Stimulated activated naive B cell treated with anti-CD40 and anti-IgM and Interleukin-4, amounts not matched to agents 10 μg/mL and 1 μg/mL and 100 μg/mL, for 72 hours (primary cell): ENCODE results near the gene PPP2R3A.

Source experiments
- ATAC-seq, 2 donors: fragments of 150-1000 bp; cut with Tn5 transposase; replicated peaks; 2 replicates each; pipeline ENCODE4 v1.10.0; 2021; ENCODE audit warnings: moderate library complexity in 1 of 2
- DNase-seq: peaks from one replicate; pipeline ENCODE4 v3.0.0; 2021
- H3K27ac Mint-ChIP-seq: one replicate; pipeline ENCODE4 v1.8.0; 2022; ENCODE audit warnings: mild to moderate bottlenecking, mixed read lengths
- H3K27me3 Mint-ChIP-seq, 2 donors: one replicate each; pipeline ENCODE4 v1.8.0; 2022; ENCODE audit warnings: mixed read lengths in 2 of 2
- H3K36me3 Mint-ChIP-seq, 2 donors: one replicate each; pipeline ENCODE4 v1.8.0; 2022; ENCODE audit warnings: mixed read lengths in 2 of 2, mild to moderate bottlenecking in 1 of 2
- H3K4me1 Mint-ChIP-seq, 2 donors: one replicate each; pipeline ENCODE4 v1.8.0; 2022; ENCODE audit warnings: mixed read lengths in 2 of 2, mild to moderate bottlenecking in 1 of 2
- H3K4me3 Mint-ChIP-seq, 2 donors: one replicate each; pipeline ENCODE4 v1.8.0; 2022; ENCODE audit warnings: mild to moderate bottlenecking in 2 of 2, mixed read lengths in 2 of 2, moderate library complexity in 1 of 2
- H3K9me3 Mint-ChIP-seq, 2 donors: one replicate each; pipeline ENCODE4 v1.8.0; 2022; ENCODE audit warnings: mixed read lengths in 2 of 2, mild to moderate bottlenecking in 1 of 2

The PPP2R3A gene

DNA sequence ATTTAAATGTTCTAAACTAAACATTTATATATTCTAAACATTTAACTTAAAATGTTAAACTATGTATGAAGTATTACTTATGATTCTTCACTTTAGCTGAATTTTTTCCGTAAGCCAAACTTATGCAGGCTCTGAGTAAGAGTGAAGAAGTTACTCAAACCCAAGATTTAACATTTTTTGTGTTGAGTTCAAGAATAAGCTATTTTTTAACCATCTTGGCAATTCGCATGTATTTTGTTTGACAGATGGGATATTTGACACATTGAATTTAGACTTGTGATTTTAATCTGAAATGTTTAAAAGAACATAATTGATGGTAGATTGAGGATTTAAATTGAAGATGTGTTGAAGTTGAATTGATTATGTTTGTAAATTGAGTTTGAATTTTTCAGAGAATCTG lies 14.6 kb upstream of the PPP2R3A start:
- H3K27ac Mint-ChIP-seq: no peak overlapping the region
- H3K27me3 Mint-ChIP-seq: peaks cover 0 to 4% of the 10 kb centered on the region in 2 donors
- H3K4me3 Mint-ChIP-seq: no peak overlapping the region
- ATAC-seq (no peak), DNase-seq (no peak)
- no peaks in the 10 kb centered on the region for H3K4me1 Mint-ChIP-seq
- H3K36me3 Mint-ChIP-seq: no peaks in the 10 kb centered on the region
- peaks cover 4 to 8% of the 10 kb centered on the region in 2 donors for H3K9me3 Mint-ChIP-seq

DNA sequence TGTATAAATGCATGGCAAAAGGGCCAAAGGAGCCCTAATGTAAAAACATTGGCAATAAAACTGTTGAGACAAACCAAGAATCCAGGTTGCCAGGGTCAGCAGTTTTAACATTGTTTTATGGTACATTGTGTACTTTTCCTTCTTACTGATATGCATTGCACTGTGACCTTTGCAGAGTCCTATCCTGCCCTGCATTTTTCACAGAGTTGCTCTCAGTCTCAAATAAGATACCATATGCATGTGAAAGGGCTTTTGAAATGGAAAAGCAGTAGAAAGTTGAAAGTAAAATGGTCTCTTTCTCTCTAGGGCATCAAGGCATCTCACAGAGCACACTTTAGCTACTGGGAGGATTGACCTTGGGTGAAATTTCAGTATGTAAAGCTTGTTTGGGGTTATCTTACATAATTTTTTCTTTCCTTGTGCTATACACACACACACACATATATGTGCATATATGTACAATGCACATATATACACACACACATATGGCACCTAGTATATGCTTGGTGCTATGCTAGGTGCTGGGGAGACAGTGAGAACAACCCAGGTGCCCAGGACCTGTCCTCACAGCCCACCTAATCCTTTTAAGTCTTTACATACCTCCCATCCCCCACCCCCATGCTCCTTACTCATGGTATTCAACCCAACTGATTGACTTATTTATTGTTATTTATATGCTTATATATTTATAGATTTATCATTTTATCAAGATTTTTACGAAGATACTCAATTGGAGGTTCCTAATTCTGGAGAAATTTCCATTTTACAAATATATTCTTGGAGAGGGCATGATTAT lies 1.2 kb upstream of the PPP2R3A start:
- no peak for DNase-seq
- peak overlapping the region in 1 of 2 donors; percentile 89 for H3K4me3 Mint-ChIP-seq
- H3K9me3 Mint-ChIP-seq: peaks cover 12 to 22% of the 10 kb centered on the region in 2 donors
- H3K27me3 Mint-ChIP-seq: peaks cover 27 to 36% of the 10 kb centered on the region in 2 donors
- no peak overlapping the region for H3K27ac Mint-ChIP-seq
- no peak for ATAC-seq
- H3K36me3 Mint-ChIP-seq: no peaks in the 10 kb centered on the region
- H3K4me1 Mint-ChIP-seq: peaks cover 0 to 1% of the 10 kb centered on the region in 2 donors

DNA sequence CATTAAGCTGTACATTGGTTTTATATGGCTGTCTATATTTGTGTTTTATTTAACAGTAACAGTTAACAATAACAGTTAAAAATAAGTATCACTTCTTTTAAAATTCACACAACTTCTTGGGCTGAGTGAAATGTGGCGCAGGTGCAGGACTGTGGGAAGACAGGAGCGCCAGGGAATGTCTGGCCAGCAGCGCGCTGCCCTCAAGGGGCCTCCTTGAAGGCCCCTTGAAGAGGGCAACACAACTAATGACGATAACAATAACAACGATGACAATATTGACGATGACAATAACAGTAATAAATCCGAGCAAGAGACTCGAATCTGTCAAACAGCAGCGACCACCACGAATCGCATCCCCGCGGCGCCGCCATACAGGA lies 411 bp upstream of the PPP2R3A start:
- H3K9me3 Mint-ChIP-seq: peaks cover 10 to 18% of the 10 kb centered on the region in 2 donors
- peaks cover under 1 to 1% of the 10 kb centered on the region in 2 donors for H3K4me1 Mint-ChIP-seq
- ATAC-seq (no peak), DNase-seq (no peak)
- no peaks in the 10 kb centered on the region for H3K36me3 Mint-ChIP-seq
- H3K4me3 Mint-ChIP-seq: peak overlapping the region; percentile 60 to 89
- peaks cover 31 to 42% of the 10 kb centered on the region in 2 donors for H3K27me3 Mint-ChIP-seq
- H3K27ac Mint-ChIP-seq: peak overlapping the region; percentile 59

DNA sequence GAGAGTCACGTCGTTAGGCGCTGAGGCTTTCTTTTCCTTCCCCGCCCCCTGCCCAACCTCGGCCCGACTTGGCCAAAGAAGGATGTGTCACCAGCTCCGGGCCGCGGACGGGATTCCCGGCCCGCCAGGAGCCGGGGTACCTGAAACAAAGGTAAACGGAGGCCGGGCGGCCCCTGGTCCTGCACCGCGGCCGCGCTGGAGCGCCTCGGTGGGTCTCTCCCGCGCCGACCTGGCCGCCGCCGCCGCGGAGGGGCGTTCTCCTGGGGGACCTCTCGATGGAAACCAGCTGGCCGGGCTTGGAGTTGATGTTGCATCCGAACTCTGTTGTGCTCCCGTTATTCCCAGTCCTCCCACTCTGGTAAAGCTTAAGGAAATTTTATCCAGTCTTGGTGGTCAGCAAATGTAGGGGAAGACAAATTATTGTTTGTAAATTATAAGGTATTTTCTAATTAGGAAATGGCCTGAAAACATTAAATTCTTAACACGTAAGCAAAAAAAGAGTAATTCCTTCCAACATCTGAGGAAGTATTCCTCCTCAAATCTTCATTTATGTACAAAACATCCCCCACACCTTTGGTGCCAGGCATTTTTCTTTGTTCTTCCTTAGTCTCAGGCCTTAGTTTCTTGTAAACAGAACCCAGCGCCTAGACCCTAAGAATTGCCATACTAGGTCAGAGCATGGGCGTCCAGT lies 888 bp downstream of the PPP2R3A start:
- H3K27ac Mint-ChIP-seq: no peak overlapping the region
- no peaks in the 10 kb centered on the region for H3K36me3 Mint-ChIP-seq
- peaks cover 3 to 6% of the 10 kb centered on the region in 2 donors for H3K4me1 Mint-ChIP-seq
- peaks cover 2 to 12% of the 10 kb centered on the region in 2 donors for H3K9me3 Mint-ChIP-seq
- peaks cover 36 to 48% of the 10 kb centered on the region in 2 donors for H3K27me3 Mint-ChIP-seq
- no peak for DNase-seq
- peak; percentile 2 for ATAC-seq
- peak overlapping the region; percentile 43 to 89 for H3K4me3 Mint-ChIP-seq

DNA sequence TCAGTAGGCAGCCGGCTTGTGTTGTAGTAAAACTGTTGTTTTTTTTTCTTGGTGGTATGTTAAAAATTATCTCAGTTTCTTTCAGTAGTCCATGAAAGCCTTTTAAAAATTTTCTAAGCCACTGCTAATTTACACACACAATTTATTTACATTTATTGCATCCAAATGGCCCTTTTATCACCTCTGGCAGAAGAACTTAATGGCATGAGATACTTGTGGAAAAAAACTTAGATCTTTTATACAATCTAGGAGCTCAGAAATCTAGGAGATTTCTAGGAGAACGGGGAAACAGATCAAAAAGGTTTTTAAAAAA lies 1.4 kb downstream of the PPP2R3A start:
- Mint-ChIP-seq H3K4me1 (peaks cover 3 to 6% of the 10 kb centered on the region in 2 donors), H3K4me3 (peak overlapping the region in 1 of 2 donors; percentile 89), H3K36me3 (no peaks in the 10 kb centered on the region), H3K9me3 (peaks cover 0 to 7% of the 10 kb centered on the region in 2 donors), H3K27me3 (peaks cover 36 to 48% of the 10 kb centered on the region in 2 donors), H3K27ac (no peak overlapping the region)
- DNase-seq: no peak
- ATAC-seq: no peak

DNA sequence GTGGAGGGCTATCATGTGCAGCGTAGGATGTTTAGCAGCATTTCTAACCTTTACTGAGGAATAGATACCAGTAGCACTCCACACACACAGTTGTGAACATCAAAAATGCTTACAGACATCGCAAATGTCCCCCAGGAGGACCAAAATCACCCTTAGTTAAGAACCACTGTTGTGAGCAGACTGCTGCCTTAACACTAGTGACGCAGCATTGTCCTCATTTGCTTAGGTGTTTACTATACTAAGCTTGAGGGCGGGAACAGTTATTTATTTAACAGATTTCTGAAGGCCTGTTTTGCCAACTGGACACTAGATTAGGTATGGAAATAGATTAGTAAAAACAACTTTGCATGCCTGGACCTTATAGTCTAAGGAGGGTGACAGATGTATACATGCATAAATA lies 2.3 kb downstream of the PPP2R3A start:
- Mint-ChIP-seq H3K27me3 (peaks cover 36 to 48% of the 10 kb centered on the region in 2 donors), H3K36me3 (no peaks in the 10 kb centered on the region), H3K4me3 (no peak overlapping the region), H3K27ac (no peak overlapping the region), H3K9me3 (peaks cover 0 to 4% of the 10 kb centered on the region in 2 donors), H3K4me1 (peaks cover 3 to 6% of the 10 kb centered on the region in 2 donors)
- DNase-seq (no peak), ATAC-seq (no peak)

DNA sequence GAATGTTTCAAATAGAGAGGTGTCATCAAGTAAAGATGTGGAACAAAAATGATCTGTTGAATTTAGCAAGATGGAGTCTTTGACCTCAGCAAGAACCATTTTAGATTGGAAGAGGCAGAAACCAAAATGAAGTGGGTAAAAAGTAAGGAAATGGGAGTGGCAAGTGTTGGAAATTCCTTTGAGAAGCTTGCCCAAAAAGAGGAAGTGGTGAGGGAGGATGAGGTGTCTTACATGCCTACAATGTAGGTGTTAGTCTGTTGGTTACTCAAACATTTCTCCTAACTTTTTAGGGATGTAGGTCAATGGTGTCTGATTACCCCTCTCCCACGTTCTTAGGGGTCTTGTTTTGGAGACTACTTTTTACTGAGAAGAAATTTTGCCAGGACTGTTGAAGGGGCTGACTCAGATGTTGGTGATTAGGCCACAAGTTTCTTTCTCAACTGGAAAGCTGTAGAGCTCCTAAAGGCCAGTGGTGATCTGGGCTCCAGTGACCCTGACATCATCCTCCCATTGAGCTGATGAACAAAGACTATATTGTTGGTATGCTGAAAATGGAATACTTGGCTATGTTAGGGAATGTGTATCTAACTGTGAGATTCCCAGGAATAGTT lies 5.1 kb downstream of the PPP2R3A start:
- Mint-ChIP-seq H3K4me1 (peaks cover 1 to 11% of the 10 kb centered on the region in 2 donors), H3K4me3 (no peak overlapping the region), H3K9me3 (peaks cover 0 to 4% of the 10 kb centered on the region in 2 donors), H3K36me3 (no peaks in the 10 kb centered on the region), H3K27ac (no peak overlapping the region), H3K27me3 (peaks cover 30 to 48% of the 10 kb centered on the region in 2 donors)
- ATAC-seq (no peak), DNase-seq (no peak)

DNA sequence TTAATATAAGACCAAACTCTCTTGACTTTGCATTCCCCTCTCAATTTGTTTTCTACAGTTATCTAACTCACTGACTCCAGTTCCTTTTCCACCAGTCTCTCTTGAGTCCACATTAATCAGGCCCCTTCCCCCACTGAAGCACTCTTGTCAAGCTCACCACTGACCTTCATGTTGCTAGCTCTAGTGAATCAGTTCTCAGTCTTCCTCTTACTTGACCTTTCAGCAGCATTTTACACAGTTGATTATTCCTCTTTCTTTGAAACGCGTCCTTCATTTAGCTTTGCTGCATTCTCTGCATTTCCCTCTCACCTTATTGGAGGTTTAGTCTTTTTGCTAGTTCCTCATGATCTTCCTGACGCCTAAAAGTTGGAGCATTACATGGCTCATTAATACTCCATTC lies 8.3 kb downstream of the PPP2R3A start:
- H3K27ac Mint-ChIP-seq: no peak overlapping the region
- ATAC-seq (peak in 1 of 2 donors; percentile 33), DNase-seq (no peak)
- no peaks in the 10 kb centered on the region for H3K36me3 Mint-ChIP-seq
- H3K27me3 Mint-ChIP-seq: peaks cover 14 to 25% of the 10 kb centered on the region in 2 donors
- H3K4me1 Mint-ChIP-seq: peaks cover 1 to 11% of the 10 kb centered on the region in 2 donors
- no peak overlapping the region for H3K4me3 Mint-ChIP-seq
- peaks cover 0 to 4% of the 10 kb centered on the region in 2 donors for H3K9me3 Mint-ChIP-seq

DNA sequence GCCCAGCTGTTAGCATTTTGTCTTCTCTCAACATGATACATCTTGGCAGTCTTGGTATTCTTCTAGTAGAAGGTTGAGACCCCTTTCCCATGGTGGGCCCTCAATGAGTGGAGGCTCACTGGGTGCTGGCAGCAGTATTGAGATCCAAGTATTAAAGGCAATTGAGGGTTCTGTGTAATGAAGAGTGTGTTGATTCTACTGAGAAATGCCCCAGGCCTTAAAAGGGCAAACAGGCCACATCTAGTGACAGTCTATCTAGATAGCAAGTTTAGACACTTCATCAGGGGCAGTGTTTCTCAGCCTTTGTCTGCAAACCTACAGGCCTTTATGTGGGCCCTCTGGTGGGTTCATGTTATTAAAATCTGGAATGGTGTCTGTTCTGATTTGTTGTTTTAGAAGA lies 9.5 kb downstream of the PPP2R3A start:
- Mint-ChIP-seq H3K4me3 (no peak overlapping the region), H3K4me1 (peaks cover 1 to 11% of the 10 kb centered on the region in 2 donors), H3K36me3 (no peaks in the 10 kb centered on the region), H3K9me3 (peaks cover 0 to 3% of the 10 kb centered on the region in 2 donors), H3K27me3 (peaks cover 6 to 22% of the 10 kb centered on the region in 2 donors), H3K27ac (no peak overlapping the region)
- ATAC-seq (no peak), DNase-seq (no peak)

DNA sequence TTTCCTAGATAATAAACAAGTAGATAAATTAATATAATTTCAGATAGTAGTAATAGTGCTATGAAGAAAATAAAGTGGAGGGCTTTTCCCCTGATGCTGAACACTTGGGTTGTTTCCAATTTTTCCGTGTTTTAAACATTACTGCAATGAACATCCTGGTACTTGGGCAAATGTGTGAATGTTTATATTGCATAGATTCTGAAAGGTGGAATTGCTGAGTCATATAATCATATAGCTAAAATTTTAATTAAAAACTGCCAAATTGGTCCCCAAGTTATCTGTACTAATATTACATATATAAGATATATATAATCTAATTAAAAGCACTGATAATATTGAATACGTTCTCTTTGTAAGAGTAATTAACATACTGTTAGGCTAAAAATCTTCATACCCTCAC lies 10.0 kb downstream of the PPP2R3A start:
- H3K4me1 Mint-ChIP-seq: peaks cover 0 to 7% of the 10 kb centered on the region in 2 donors
- ATAC-seq: no peak

DNA sequence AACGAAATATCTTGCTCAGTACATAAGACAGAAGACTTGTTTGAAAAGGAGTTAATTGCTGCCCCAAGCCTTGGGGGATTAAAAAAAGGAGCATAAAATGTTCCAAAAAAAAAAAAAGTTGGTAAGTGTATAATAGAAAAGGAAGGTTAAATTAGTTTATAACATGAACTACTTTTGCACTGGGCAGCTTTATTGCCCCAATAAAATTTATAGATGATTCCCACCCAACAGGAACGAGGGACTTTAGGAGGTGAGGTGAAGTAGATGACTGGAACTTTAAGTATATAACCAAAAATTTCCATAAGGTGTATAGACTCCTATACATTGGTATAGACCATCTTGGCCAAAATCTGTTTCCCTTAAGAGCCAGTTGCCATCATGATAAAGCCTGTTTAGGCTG lies 14.8 kb downstream of the PPP2R3A start:
- no peak overlapping the region for H3K27ac Mint-ChIP-seq
- ATAC-seq: no peak

More for the DNA sequence above, 10.0 kb downstream of the PPP2R3A start:
- H3K9me3 Mint-ChIP-seq: no peaks in the 10 kb centered on the region
- no peak for DNase-seq
- peaks cover under 1 to 19% of the 10 kb centered on the region in 2 donors for H3K27me3 Mint-ChIP-seq
- H3K27ac Mint-ChIP-seq: no peak overlapping the region
- no peak overlapping the region for H3K4me3 Mint-ChIP-seq
- H3K36me3 Mint-ChIP-seq: no peaks in the 10 kb centered on the region

DNA sequence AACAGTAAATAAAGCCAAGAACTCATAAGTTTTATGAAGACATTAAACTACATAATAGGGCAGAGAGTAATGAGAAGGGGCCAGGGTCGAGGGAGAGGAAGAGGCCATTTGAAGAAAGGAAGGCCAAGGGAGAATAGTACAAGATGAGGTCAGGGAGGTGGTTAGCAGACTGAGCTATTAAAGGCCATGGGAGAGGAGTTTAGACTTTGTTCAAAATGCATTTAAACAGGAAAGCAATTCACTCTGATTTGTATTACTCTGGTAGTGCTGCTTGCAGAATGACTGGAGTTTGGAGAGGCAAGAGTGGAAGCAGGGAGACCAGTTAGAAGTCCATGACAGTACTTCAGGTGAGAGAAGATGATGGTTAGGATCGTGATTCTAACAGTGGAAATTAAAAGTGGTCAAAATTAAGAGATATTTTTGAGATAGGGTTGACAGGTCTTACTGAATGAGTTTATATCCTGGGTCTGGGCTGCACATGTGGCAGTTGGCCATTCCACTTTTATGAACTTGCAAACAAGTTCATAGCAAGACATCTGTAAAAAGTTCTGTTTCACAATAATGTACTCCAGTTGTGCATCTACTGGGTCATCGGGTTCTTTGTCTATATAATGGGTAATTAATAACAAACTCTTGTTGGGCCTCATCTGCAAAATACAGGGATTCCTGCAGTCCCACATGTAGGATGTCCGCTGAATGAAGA lies 16.3 kb downstream of the PPP2R3A start:
- ATAC-seq: no peak
- H3K36me3 Mint-ChIP-seq: no peaks in the 10 kb centered on the region
- no peaks in the 10 kb centered on the region for H3K4me1 Mint-ChIP-seq
- no peak overlapping the region for H3K4me3 Mint-ChIP-seq
- H3K27ac Mint-ChIP-seq: no peak overlapping the region
- peaks cover 8 to 21% of the 10 kb centered on the region in 2 donors for H3K27me3 Mint-ChIP-seq
- no peaks in the 10 kb centered on the region for H3K9me3 Mint-ChIP-seq
- no peak for DNase-seq

More for the DNA sequence above, 14.8 kb downstream of the PPP2R3A start:
- H3K9me3 Mint-ChIP-seq: no peaks in the 10 kb centered on the region
- no peaks in the 10 kb centered on the region for H3K4me1 Mint-ChIP-seq
- no peak for DNase-seq
- H3K27me3 Mint-ChIP-seq: peaks cover 8 to 21% of the 10 kb centered on the region in 2 donors
- no peak overlapping the region for H3K4me3 Mint-ChIP-seq
- no peaks in the 10 kb centered on the region for H3K36me3 Mint-ChIP-seq

DNA sequence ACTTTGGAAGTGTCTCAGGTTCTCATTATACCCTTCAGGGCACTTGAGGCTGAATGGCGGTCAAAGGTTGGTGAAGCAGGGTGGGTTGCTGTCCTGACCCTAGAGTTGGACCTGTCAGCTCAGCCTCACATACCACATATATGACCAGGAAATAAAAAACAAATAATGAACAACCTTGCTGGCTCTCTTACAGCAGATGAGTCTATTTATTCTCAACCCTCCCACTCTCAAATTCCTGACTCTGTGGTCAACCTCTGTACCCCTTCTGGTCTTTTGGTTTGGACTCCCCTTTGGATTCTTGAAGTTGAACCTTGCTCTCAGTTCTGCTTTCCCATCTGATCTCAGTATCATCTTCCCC lies 16.9 kb downstream of the PPP2R3A start:
- Mint-ChIP-seq H3K4me1 (no peaks in the 10 kb centered on the region), H3K9me3 (no peaks in the 10 kb centered on the region), H3K27me3 (peaks cover 8 to 21% of the 10 kb centered on the region in 2 donors), H3K27ac (no peak overlapping the region), H3K36me3 (no peaks in the 10 kb centered on the region), H3K4me3 (no peak overlapping the region)
- DNase-seq (no peak), ATAC-seq (no peak)

DNA sequence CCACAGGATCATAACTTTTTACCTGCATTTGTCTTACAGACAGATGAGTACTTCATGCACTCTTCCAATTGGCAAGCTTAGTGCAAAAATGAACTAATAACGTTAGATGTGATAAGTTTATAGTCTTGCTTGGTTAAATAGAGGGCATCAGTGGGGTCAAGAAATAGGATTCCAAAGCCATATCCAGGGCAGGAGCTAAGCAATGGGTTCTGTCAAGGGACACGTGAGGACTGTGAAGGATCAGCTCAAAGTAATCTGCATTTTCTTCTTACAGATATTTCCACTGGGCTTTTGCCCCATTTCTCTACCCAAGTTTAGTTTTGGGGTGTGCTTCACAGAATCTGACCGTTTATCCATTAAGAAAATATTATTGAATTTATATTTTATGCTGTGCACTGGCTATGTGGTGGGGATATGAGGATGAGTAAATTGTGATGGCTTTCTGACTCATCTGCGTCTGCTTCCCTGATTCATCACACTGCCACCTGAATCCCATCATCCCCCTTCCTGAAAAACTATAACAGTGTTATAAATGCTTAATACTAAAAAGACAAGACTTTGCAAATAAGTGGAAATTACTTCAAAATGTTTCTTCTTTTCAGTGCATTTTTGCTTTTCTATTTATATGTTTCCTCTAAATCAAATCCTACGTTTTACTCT lies 17.5 kb downstream of the PPP2R3A start:
- H3K36me3 Mint-ChIP-seq: no peaks in the 10 kb centered on the region
- H3K4me3 Mint-ChIP-seq: no peak overlapping the region
- H3K27me3 Mint-ChIP-seq: peaks cover 8 to 21% of the 10 kb centered on the region in 2 donors
- H3K4me1 Mint-ChIP-seq: no peaks in the 10 kb centered on the region
- no peak overlapping the region for H3K27ac Mint-ChIP-seq
- ATAC-seq: no peak
- no peaks in the 10 kb centered on the region for H3K9me3 Mint-ChIP-seq
- DNase-seq: no peak
